HepG2 (cell line): ENCODE measurements around the gene ACD. TPM values are rescaled to one million over a fixed set of nuclear protein-coding genes. Genes with fewer than 3 reads are reported as not detected.

Experiments used
- AHDC1 ChIP-seq: sonication (generic); formaldehyde crosslinking; IDR thresholded peaks from 2 replicates; pipeline ENCODE4 v1.5.1; 2020; ENCODE audit warnings: mild to moderate bottlenecking, missing genetic modification reagents, borderline replicate concordance
- CREB1 ChIP-seq, 2 experiments: fragments of 450-650 bp in 1 of 2; IDR thresholded peaks; 2 replicates each; pipeline ENCODE4 v1.6.1; 2016 to 2017; ENCODE audit warnings: control low read depth in 1 of 2, mild to moderate bottlenecking in 1 of 2, missing compliant biosample characterization in 1 of 2, missing genetic modification characterization in 1 of 2
- HDAC2 ChIP-seq: sonication (generic); formaldehyde crosslinking; IDR thresholded peaks from 2 replicates; pipeline ENCODE4 v1.4.0; 2020; ENCODE audit warnings: missing genetic modification reagents
- HDAC6 ChIP-seq: fragments of 200-600 bp; sonication (generic); IDR thresholded peaks from 2 replicates; pipeline ENCODE4 v1.7.0; 2017; ENCODE audit warnings: mild to moderate bottlenecking, antibody characterized with exemption, low read length, low read depth
- KDM2A ChIP-seq: sonication (generic); formaldehyde crosslinking; IDR thresholded peaks from 2 replicates; pipeline ENCODE4 v1.4.0; 2020; ENCODE audit warnings: low read depth, missing genetic modification reagents, borderline replicate concordance
- NCOA5 ChIP-seq: sonication (generic); formaldehyde crosslinking; IDR thresholded peaks from 2 replicates; pipeline ENCODE4 v1.4.0; 2020; ENCODE audit warnings: missing genetic modification reagents
- POLR2A ChIP-seq, 2 experiments: IDR thresholded peaks; 2 replicates each; pipeline ENCODE4 v1.6.1; 2011; ENCODE audit warnings: low read depth in 2 of 2, low read length in 2 of 2, mild to moderate bottlenecking in 1 of 2, moderate library complexity in 1 of 2; ENCODE audit not compliant: insufficient read depth in 1 of 2
- SNAPC4 ChIP-seq: sonication (generic); formaldehyde crosslinking; IDR thresholded peaks from 2 replicates; pipeline ENCODE4 v1.4.0; 2020; ENCODE audit warnings: mild to moderate bottlenecking, missing genetic modification reagents
- TAF1 ChIP-seq: sonication (generic); formaldehyde crosslinking; IDR thresholded peaks from 2 replicates; pipeline ENCODE4 v1.4.0; 2020; ENCODE audit warnings: missing genetic modification reagents
- TBX3 ChIP-seq: fragments of 450-650 bp; IDR thresholded peaks from 2 replicates; pipeline ENCODE4 v1.6.1; 2017; ENCODE audit warnings: antibody characterized with exemption, mild to moderate bottlenecking, inconsistent platforms, borderline replicate concordance
- XBP1 ChIP-seq: sonication (generic); formaldehyde crosslinking; IDR thresholded peaks from 2 replicates; pipeline ENCODE4 v1.5.0; 2020; ENCODE audit warnings: missing genetic modification reagents
- ZNF136 ChIP-seq: sonication (generic); formaldehyde crosslinking; IDR thresholded peaks from 2 replicates; pipeline ENCODE4 v1.8.1; 2022; ENCODE audit warnings: low read depth, mild to moderate bottlenecking, moderate library complexity, missing genetic modification reagents
- ZNF274 ChIP-seq: sonication (generic); formaldehyde crosslinking; IDR thresholded peaks from 2 replicates; pipeline ENCODE4 v1.5.1; 2020; ENCODE audit warnings: mild to moderate bottlenecking, missing genetic modification reagents
- ZNF383 ChIP-seq: sonication (generic); formaldehyde crosslinking; IDR thresholded peaks from 2 replicates; pipeline ENCODE4 v1.4.0; 2020; ENCODE audit warnings: missing genetic modification reagents, mild to moderate bottlenecking, borderline replicate concordance
- ZNF567 ChIP-seq: sonication (generic); formaldehyde crosslinking; IDR thresholded peaks from 2 replicates; pipeline ENCODE4 v1.8.1; 2023; ENCODE audit warnings: mild to moderate bottlenecking, missing genetic modification reagents, borderline replicate concordance
- ZNF652 ChIP-seq: IDR thresholded peaks from 2 replicates; pipeline ENCODE4 v1.6.1; 2016; ENCODE audit warnings: low read depth, borderline replicate concordance
- ZNF670 ChIP-seq: sonication (generic); formaldehyde crosslinking; IDR thresholded peaks from 2 replicates; pipeline ENCODE4 v1.8.0; 2022; ENCODE audit warnings: mild to moderate bottlenecking, missing genetic modification reagents, borderline replicate concordance
- ZNF761 ChIP-seq: sonication (generic); formaldehyde crosslinking; conservative IDR thresholded peaks from 2 replicates; pipeline ENCODE4 v1.4.0; 2020; ENCODE audit warnings: mild to moderate bottlenecking, missing genetic modification reagents
- polyA plus RNA-seq, 8 experiments: library from polyadenylated mRNA; depleted of rRNA in 3 of 8; stranded (reverse) in 7 of 8; unstranded in 1 of 8; fragments of >200 nt; fragmentation: Illumina TruSeq in 4 of 8; extraction: Trizol in 4 of 8; gene quantifications; 2 replicates each; pipeline versions ENCODE4 v1.2.1 to v1.2.3, GENCODE V29; 2011 to 2016; ENCODE audit warnings: low read depth in 4 of 8, missing spikeins in 1 of 8, mixed read lengths in 1 of 8; ENCODE audit not compliant: insufficient read depth in 1 of 8
- total RNA-seq, 5 experiments: library from RNA; depleted of rRNA; stranded (reverse); fragments of >200 nt; fragmentation: Illumina TruSeq; extraction: Trizol; gene quantifications; 2 replicates each; pipeline ENCODE4 v1.2.3, GENCODE V29; 2016; ENCODE audit warnings: low read depth in 1 of 5

Gene ACD
- total and polyA plus RNA-seq, 2 of the 13 experiments (the other 11 are each of a cell fraction or from before 2014, with no cell fraction given): 32.6 to 38.3 TPM

- TF ChIP-seq ZNF274 (CRISPR knock-in tag) (0 out of 2 replicates have a peak, but pooled peaks have one; percentile 58), XBP1 (CRISPR knock-in tag) (0 out of 2 replicates have a peak, but pooled peaks have one; percentile 48), TBX3 (no peak), TAF1 (peak; percentile 69), ZNF761 (CRISPR knock-in tag) (no peak), SNAPC4 (CRISPR knock-in tag) (peak; percentile 76; the same call in 1 of the 2 replicates), NCOA5 (no peak), ZNF652 (no peak), HDAC2 (no peak; the same call in 1 of the 2 replicates), POLR2A (IDR thresholded peaks at IDR 0.05; ENCODE audit: insufficient read depth in 1 of 2, low read depth in 2 of 2, low read length in 2 of 2) (0 out of 4 replicates have a peak, but pooled peaks of 1 of the 2 experiments have one; percentile 49), AHDC1 (CRISPR knock-in tag) (no peak), ZNF670 (CRISPR knock-in tag) (peak; percentile 73; the same call in 1 of the 2 replicates), ZNF383 (CRISPR knock-in tag) (no peak), CREB1 (IDR thresholded peaks at IDR 0.05) (no peak), CREB1 (CRISPR knock-in tag; IDR thresholded peaks at IDR 0.05) (no peak), HDAC6 (no peak), KDM2A (peak; percentile 75; the same call in 1 of the 2 replicates), ZNF567 (CRISPR knock-in tag) (no peak), ZNF136 (CRISPR knock-in tag) (no peak)
These were observed 6.7 kb upstream of the ACD start, which contains the start of the genes C16orf86 and ENKD1 (continued) for GRCh38 chr16:67666559-67667452.
